GM19043 (cell line): ENCODE data around the gene SLC35D2.
"Not testable (repeated sequence)": the region's sequence is repeated elsewhere in the genome, so short reads cannot be mapped to it uniquely, and the experiment has no call there.

Source experiments
- ATAC-seq: cut with Tn5 transposase; IDR thresholded peaks from one replicate; pipeline ENCODE4 v1.9.1; 2021; ENCODE audit warnings: low read depth; ENCODE audit not compliant: unreplicated experiment

Gene SLC35D2

DNA sequence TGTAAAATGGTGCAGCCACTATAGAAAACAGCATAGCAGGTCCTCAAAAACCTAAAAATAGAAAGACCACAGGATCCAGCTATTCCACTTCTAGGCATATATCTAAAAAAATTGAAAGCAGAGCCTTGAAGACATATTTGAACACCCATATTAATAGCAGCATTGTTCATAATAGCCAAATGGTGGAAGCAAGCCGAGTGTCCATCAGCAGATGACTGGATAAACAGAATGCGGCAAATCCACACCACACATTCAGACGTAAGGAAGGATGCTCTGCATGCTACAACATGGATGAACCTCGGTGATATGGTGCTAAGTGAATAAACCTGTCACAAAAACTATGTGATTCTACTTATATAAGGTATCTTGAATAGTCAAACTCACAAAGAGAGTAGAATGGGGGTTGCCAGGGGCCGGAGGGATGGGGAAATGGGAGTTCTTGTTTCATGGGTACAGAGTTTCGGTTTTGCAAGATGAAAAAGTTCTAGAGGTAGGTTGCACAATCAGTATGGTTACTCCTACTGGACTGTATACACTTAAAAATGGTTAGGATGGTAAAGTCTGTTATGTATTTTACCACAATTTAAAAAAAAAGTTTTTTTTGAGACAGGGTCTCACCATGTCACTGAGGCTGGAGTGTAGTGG, 64.5 kb downstream of the SLC35D2 start:
- ATAC-seq: no peak

DNA sequence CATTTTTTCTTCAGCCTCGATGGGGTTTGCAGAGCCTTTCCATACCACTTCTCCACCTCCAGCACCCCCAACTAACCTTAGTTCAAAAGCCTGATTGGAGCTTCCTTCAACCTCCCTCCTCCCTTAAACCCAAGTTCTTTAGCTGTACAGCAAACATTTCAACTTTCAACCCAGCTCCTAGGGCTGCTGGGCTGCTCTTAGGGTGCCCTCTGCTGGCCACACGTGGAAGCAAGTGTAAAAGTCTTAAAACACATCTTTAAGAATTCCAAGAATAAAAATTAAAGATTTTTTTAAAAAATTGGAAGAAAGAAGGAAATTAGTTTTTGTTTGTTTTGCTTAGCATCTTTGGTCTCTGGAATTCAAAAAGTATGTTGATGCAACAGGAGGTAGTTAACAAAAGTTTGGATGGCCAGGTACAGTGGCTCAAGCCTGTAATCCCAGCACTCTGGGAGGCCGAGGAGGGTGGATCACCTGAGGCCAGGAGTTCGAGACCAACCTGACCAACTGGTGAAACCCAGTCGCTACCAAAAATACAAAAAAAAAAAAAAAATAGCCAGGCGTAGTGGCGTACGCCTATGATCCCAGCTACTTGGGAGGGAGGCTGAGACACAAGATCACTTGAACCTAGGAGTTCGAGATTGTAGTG, 66.1 kb downstream of the SLC35D2 start:
- no peak for ATAC-seq

DNA sequence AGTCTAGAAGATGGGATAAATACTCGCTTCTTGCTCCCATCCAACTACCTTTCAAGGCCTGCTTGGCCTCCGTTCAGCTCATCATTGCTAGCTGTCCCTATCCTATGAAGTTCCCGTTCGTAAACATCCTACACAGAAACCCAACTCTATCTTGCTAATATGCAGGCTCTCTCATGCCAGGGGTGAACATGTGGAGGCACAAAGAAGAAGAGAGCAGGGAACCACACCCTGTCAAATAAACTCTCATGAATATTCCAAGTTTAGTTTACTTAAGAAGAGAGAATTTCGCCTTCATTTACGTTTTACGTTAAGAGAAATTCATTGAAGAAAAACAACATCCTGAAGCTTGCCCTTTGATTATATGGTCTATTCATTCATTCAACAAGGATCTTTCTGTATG, 73.7 kb downstream of the SLC35D2 start:
- no peak for ATAC-seq

DNA sequence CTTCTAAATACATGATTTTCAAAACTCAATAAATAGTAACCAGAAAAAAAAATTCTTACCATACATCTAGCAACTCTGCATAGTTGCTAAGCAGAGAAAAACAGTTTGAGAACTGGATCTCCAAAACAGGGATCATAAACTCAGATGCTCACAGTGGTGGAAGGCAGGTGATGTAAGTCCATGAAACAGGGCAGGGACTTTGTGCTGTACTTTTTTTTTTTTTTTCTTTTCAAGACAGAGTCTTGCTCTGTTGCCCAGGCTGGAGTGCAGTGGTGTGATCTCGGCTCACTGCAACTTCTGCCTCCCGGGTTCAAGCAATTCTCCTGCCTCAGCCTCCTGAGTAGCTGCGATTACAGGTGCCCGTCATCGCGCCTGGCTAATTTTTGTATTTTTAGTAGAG, 76.6 kb downstream of the SLC35D2 start:
- not testable (repeated sequence) for ATAC-seq

GRCh38 chr9:96305171-96305570, 78.3 kb downstream of the SLC35D2 start:
- no peak for ATAC-seq

GRCh38 chr9:96304230-96304629, 79.3 kb downstream of the SLC35D2 start:
- ATAC-seq: no peak

DNA sequence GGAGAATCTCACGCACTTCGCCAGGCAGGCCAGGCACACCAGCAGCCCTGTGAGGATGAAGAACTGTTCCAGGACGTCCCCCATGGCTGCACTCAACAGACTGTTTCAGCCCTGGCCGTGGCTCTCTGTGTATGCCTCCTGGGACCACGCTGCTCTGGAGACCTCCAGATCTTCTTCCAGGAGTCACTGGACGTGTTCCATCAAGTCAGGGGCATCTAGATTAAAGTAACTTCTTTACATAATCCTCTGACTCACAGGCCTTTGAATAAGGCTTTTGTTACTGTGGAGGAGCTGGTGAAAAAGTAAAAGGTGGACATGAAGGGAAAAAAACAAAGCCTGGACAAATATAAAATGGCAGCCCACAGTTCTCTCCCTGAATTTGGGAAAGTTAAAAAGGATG, 81.5 kb downstream of the SLC35D2 start, which contains the start of gene HSD17B3:
TSS of gene HSD17B3 (minus strand) at position 156 of the 400 bp plus-strand sequence. CDS start at position 84, 72 bp downstream.
- ATAC-seq: no peak

DNA sequence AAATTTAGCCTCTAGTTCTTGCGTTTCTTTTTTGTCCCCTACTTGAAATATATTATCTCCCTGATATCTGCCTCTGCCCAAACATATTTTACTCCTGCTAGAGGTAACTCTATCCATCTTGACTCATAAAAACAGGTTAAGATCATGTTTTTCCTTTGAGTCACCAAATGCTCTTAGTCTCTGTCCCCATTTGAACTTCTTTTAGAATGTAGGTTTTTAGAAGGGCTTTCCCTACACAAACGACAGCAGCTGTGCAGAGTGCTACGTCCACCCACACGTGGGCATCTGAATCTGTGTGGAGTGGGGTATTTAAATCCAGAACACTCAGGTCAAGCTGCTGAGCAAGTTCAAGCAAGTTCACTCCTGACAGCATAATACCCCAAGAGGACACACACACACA, 83.7 kb downstream of the SLC35D2 start:
- no peak for ATAC-seq

GRCh38 chr9:96294159-96294545, 89.4 kb downstream of the SLC35D2 start:
- no peak for ATAC-seq

GRCh38 chr9:96293498-96294158, 89.9 kb downstream of the SLC35D2 start:
- ATAC-seq: no peak

DNA sequence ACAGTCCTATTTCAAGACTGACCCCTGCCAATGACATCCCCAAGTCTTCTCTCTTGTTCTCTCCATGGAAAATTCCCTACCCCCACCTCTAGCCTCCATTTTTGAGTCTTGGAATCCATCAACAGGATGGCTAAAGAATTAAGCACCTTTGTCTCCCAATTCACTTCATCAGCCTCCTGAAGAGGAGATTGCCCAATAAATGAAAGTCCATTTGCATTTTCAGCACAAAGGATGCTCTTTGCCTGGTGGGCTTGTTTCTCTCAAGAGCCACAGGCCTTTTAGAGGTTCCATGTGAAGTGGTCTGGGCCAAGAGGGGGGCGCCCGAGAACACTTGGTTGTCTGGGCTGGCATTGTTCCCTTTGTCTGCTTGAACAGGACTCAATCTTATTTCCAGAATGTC, 94.1 kb downstream of the SLC35D2 start:
- no peak for ATAC-seq

- no peak for ATAC-seq
Measured at GRCh38 chr9:96281641-96282040, 101.9 kb downstream of the SLC35D2 start.

GRCh38 chr9:96279932-96280331, 103.6 kb downstream of the SLC35D2 start:
- ATAC-seq: no peak

GRCh38 chr9:96274939-96275338, 108.6 kb downstream of the SLC35D2 start:
- ATAC-seq: no peak
